GM12865 (cell line): ENCODE results near the gene GGTLC2.

Source experiments
- DNase-seq: peaks from one replicate; pipeline ENCODE4 v3.0.0; 2010; ENCODE audit warnings: low read depth
- H3K4me3 ChIP-seq: 2 replicates; pipeline ENCODE4 v1.5.1; 2011; ENCODE audit warnings: mild to moderate bottlenecking, low read depth, low read length, control low read depth
- CTCF ChIP-seq: IDR thresholded peaks from 2 replicates; pipeline ENCODE4 v1.5.1; 2011; ENCODE audit warnings: low read length, control low read depth, low read depth, inconsistent platforms; ENCODE audit not compliant: insufficient read depth; ENCODE audit errors: missing control alignments

Gene GGTLC2

GRCh38 chr22:22666307-22667091 is 22.1 kb downstream of the GGTLC2 start:
- no peak overlapping the region for H3K4me3 ChIP-seq
- peak; percentile 41 for DNase-seq
- peak; percentile 57 for TF ChIP-seq CTCF

- DNase-seq = peak; percentile 21
- TF ChIP-seq CTCF = no peak
- no peak overlapping the region for H3K4me3 ChIP-seq
Observed at GRCh38 chr22:22667966-22668880, 23.8 kb downstream of the GGTLC2 start.

- H3K4me3 ChIP-seq = no peak overlapping the region
- no peak for DNase-seq
- no peak for TF ChIP-seq CTCF
Observed at GRCh38 chr22:22669093-22669492, 24.7 kb downstream of the GGTLC2 start.

GRCh38 chr22:22670076-22670795 is 25.8 kb downstream of the GGTLC2 start:
- DNase-seq = peak; percentile 22
- TF ChIP-seq CTCF = no peak
- H3K4me3 ChIP-seq = no peak overlapping the region

- no peak overlapping the region for H3K4me3 ChIP-seq
- DNase-seq = no peak
- no peak for TF ChIP-seq CTCF
Observed at GRCh38 chr22:22671506-22671905, 27.1 kb downstream of the GGTLC2 start.

GRCh38 chr22:22673099-22673498 is 28.7 kb downstream of the GGTLC2 start:
- no peak for TF ChIP-seq CTCF
- DNase-seq = no peak
- H3K4me3 ChIP-seq = no peak overlapping the region
